SKM-1 treated with dmso at 0.1 percent for 144 hours (cell line): ENCODE data around the gene NPHP4.

Experiments used
- DNase-seq: peaks from one replicate; lab custom pipeline; 2025; ENCODE audit not compliant: unreplicated experiment; lab: John Stamatoyannopoulos, UW

Gene NPHP4

DNA sequence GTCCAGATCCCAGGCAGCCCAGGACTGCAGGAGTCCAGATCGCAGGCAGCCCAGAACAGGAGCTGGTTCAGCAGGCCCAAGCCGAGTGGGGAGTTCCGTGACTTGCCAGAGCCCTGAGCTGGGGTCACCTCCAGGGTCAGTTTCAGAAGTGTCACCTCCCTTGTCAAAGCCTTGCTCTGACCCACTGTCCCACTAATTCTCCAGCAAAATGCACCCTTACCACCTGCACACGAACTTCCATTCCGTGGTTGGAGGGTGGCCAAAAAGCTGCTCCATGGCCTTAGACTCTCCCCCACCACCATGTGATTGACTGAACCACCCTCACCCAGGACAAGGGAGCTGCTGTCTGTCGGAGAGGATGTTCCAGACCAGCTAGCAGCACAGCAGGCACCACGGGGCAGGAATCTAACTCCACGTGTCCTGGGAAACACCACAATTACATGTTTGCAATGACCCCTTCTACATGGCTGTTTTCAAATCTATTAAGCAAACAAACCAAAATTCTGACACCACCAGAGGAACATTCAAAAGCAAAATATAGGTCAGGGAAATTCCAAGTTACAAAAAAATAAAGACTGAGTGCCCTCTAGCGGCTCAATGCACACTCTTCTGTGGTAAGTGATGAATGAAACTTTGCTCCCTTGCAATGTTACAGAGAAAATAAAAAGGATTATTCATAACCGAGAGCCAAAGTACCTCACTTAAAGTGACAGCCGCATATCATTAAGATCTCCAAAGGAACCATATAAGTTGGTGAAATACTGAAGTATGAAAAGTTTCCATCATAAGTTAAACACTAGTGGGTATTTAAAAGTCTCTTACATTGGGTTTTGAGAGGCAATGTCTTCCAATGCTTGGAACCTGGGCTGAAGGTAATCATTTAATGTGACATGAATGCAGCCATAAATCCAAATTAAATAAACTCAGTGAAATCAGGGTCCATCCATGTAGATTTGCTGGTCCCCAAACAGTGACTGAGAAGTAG lies 76.3 kb downstream of the NPHP4 start:
- no peak for DNase-seq

DNA sequence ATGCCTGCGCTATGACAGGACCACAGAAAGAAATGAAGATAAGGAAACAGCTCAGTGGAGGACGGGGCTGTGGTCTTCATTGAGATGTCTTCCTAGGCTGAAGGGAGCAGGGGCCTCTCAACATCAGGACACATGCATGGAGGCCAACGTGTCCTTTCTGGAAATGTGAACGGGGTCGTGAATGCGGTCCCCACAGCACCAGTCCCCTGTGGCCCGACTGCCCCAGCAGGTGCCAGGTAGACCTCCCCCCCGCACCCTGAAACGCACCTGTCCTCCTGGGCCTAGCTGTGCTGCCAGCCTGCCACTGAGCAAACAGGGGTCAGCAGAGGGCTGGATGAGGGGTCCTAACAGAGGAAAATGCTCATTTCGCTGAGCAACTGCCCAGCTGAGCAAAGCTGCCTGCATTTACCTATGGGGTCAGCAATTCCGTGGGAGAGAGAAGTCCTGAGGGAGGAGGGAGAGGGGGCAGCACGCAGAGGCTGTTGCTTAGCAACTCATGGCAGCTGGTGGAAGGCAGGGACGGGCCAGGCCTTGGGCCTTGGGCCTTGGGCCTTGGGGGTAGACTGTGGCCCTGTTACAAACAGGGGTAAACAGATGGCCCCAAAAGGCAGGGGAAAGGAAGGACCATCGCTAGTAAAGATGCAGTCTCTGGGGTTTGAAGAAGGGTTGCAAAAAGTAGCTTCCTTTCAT lies 77.4 kb downstream of the NPHP4 start:
- DNase-seq = no peak

DNA sequence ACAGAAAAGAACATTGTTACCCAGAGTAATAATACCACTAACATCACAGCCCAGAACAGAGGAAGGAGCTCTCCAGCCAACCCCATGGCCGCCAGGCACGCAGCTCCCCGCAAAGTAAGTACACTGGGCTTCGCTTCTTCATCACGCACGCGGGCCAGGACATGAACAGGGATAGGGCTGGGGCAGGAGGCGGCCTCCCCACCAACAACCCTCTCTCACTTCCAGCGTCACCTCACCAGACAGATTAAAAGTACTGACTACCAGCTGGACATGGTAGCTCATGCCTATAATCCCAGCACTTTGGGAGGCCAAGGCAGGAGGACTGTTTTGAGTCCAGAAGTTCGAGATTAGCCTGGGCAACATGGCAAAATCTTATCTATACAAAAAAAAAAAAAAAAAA lies 78.3 kb downstream of the NPHP4 start:
- no peak for DNase-seq

DNA sequence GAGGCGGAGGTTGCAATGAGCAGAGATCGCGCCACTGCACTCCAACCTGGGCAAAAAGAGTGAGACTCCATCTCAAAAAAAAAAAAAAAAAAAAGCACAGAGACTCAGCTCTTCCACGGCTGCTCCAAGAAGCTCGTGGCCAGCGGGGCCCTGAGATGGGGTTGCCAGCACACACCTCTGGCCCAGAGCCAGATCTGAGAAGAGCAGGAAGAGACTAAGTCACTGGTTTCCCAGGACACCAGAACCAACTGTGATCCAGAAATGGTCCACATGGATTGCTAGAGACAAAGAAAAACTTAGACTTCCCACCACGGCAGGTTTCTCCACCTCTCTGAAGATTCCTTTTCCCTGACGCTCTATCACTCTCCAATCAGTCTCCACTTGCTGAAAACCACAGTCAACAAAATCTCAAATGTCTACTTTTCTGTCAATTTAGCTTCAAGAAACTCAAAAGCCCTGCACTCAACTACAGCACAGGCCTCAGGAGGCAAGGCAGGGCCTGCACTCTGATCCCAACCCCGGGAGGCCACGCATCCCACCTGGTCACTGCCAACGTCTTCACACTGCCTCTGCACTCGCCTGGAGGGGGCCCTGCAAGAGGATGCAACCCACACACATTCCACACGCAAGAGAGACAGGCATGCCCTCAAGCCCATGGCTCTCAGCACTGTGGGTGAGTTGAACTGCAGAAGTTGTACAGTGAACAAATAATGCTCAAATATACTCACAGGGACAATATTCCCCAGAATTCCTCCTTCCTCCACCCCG lies 79.0 kb downstream of the NPHP4 start:
- no peak for DNase-seq

DNA sequence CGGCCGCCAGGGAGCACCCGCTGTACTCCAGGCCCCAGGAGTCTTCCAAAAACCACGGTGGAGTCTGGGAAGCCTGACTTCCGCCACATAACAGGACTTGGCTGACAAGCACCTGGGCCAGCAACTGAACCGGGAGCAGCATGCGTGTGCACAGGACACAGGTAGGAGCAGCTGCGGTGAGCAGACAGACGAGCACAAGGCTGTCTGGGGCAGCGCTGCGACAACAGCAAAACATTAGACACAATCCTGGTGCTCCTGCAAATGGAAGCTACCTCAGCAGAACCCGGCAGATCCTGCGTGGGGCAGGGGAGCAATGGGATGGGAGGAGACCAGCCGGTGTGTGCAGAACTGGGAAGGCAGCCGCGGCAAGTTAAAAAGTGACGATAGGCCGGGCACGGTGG lies 80.4 kb downstream of the NPHP4 start:
- DNase-seq = no peak

DNA sequence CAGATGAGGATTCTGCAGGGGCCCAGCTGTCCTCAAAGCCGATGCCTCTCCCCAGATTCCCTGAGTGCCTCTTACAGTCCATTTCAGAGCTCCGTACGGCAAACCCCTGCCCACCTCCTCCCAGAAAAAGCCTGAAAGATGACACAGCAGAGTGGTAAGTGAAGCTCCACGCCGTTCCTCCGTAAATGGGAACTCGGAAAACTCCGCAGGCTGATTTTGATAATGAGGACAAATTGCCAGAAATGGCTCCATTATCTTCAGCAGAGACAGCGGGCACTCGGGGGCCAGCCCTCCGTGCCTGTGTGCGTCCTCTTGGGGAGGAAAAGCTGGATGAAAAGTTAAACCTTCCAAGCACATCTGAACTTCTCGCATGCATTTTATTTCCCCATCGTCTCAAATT lies 81.1 kb downstream of the NPHP4 start:
- DNase-seq = no peak

DNA sequence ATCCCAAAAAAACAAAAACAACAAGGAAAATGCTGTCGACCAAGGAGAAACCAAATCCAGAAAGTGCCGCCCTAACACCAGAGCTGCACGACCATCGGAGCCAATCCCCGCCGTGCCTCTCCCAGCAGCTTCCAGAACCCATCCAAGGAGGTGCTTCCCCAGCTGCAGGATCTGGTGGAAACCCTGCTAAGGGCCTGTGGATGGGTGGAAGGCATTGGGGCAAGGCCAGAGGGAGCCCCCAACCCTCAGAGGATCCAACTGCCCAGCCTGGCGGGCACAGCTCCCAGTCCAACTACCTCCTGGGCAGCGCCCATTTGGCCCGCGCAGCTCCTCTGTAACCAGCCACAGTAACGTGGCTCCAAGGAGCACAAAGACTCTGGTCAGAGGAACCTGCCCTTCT lies 81.6 kb downstream of the NPHP4 start:
- no peak for DNase-seq

DNA sequence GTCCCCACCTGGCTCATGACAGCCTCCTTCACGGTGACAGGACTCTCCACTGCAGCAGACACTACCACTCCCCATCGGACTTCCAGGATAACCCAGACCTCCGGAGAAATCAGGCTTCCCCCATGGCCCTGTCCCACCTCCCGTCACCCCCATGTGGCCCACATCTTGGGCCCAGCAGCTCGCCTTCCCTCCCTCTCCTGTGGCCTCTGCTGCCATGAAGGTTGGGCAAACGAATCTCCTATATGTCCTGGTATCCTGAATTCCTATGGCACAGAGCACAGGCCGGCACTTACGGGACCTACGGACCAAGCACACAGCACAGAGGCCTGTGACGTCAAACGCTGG lies 82.0 kb downstream of the NPHP4 start:
- no peak for DNase-seq

DNA sequence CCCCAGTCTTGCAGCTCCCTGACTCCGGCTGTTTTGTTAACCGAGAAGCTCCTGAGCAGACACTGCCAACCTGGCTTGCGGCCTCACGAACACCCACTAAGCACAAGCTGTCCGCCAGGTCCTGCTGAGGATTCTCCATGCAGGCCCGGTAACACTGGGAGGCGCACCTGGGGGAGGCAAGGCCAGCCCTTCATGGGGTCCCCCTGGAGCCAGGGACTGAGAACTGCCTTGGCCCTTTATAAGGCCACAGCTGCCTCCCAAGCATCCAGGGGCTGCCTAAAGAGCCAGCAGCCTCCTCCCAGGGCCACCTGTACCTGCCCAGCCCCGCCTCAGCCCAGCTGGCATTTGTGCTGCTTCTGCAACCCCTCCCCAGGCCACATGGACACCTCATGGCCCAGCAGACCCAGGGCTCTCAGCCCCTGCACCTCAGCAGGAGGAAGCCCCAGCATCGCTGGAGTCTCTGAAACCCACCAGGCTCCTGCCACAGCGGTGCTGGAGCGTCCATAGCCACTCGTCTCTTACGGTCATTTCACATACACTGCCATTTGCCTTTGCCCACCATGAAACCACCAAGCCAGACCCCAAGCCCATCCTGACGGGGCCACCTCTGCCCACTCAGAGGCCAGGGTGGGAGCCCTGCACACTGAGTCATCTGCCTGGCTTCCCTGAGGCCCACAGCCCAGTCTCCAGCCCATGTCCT lies 82.5 kb downstream of the NPHP4 start:
- DNase-seq = no peak

DNA sequence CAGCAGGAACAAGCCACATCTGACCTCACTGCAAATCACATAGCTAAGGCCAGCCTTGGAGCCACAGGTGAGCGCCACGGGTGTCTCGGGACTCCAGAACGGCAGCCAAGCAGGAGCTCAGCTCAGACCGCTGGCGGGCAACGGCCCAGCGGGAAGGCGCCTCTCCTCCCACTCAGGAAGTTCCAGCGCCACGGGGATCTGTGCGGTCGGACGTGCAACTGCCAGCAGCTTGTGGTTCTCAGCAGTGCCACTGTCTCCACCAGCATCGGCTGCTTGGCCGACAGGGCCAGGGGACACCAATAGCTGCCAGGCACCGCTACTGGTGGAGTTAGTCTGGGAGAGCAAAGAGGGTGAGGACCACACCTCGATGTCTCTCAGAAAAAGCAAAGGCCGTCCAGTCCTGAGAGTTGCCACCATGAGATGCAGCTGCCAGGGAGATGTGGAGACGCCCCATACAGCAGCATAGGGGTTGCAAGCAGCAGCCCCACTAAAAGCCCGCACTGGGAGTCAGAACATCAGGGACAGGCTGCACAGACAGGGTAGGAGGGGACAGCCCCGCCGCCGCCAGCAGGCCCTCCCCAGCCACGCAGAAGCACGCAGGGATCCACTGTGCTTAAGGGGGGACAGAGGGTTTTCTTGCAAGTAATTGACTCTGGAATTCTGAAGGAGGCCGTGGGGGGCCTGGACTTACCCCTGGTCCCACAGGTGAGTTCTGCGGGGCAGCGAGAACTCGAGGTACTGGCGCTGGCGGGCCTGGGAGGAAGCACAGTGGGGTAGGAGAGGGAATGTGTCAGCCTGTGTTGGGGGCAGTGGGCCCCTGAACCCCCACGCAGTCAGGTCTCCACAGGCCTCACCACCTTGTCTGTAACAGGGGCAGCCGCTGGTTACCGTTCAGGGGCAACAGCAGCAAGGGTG lies 83.5 kb downstream of the NPHP4 start:
- no peak for DNase-seq

DNA sequence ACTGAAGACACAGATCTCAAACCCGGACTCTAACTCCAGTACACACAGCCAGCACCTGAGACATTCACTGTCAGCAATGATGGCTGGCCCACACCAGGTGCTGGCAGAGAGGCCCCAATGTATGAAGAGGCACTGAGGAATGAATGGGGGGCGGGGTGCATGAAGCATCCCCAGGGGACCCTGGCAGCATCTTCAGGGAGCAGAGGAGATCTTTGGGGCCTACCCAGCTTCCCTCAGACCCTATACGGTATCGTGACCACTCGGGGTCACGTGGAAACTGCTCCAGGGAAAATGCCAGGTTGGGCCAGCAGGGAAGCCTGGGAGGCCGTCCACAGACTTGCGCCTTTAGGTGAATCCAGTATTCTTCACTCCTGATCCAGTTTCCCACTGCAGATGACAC lies 84.3 kb downstream of the NPHP4 start:
- no peak for DNase-seq

DNA sequence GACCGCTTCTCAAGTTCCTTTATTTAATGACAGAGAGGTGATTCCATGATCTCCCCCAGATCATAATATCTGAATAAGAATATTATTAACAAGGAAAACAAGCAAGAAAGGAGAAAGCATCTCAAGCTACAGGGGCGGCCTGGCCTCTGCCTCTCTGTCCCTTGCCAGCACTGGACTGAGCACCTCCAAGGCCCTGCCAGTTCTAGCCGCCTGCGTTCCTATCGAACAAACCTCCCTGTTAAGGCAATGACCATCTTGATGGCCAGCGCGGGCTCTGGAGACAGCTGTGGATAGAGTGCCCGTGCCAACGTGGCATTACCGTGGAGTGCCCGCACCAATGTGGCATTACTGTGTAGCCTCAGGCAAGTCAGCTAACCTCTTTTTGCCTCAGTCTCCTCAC lies 84.8 kb downstream of the NPHP4 start:
- DNase-seq = no peak

DNA sequence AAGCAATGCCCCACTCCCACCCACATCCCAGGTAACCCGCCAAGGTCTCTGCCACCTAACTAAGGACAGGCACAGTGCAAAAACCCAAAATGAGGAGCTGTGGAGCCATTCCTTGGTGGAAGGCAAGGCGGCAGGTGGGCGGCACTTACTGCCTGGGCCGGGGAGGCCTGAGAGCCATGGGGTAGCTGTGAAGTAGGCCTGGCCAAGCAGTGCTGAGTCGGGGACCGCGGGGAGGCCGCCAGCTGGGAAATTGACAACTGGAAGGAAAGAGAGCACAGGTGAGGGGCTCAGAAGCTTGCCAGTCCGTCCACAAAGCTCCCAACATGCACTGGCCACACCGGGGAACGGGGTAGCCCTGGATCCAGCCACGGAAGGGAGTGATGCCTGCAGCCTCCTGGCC lies 85.3 kb downstream of the NPHP4 start:
- DNase-seq = no peak

DNA sequence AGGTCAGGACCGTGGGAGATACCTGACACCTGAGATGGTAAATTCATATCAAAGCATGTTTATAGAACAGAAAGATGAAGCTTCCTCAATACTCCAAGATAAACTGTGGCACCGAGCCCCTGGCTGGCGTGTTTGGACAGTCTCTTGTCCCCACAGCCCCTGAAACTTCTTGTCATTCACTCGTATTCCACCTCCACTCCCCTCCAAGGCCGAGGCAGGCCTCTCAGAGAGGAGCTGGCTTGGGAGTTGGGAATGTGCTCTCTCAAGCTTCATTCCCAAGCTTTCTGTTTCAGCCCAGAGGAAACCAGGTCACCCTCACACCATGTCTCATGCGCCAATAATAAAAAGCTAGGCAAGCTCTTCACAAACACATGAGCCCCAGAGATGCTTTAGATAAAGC lies 86.1 kb downstream of the NPHP4 start:
- DNase-seq = no peak

DNA sequence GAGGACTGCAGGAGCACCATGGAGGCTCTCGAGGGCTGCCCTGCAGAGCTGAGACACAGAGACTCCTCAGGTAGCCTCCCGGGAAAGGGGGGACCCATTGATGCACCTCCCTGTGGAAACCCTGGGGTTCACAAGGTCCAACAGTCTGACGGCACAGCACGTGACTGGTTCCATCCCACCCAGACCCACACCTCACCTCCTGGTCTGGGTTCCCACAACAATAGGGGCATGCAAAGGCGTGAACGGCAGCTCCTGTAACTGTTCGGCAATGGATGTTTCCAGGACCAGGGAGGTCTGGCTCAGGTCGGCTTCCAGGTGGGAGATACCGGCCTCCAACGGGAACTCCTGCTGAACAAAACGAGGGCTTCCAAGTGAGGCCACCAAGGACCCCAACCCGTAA lies 86.8 kb downstream of the NPHP4 start:
- peak; percentile 4 for DNase-seq

DNA sequence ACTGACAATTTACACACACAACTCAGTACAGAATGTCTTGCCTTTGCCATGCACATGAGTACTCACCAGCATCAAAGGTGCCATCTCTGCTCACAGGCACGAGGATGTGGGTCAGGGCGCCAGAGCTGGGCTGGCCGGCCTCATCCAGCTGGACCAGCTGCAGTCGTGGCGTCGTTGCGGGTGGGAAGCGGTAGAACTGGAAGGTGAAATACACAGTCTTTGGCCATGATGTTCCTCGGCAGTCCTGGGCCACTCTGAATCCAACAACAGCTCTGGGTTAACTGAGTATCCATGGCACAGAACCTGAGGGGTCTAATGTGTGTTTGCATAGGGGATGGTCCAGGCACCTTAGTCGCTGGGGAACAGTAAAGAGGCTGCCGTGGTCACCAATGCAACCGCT lies 87.7 kb downstream of the NPHP4 start:
- DNase-seq = no peak

DNA sequence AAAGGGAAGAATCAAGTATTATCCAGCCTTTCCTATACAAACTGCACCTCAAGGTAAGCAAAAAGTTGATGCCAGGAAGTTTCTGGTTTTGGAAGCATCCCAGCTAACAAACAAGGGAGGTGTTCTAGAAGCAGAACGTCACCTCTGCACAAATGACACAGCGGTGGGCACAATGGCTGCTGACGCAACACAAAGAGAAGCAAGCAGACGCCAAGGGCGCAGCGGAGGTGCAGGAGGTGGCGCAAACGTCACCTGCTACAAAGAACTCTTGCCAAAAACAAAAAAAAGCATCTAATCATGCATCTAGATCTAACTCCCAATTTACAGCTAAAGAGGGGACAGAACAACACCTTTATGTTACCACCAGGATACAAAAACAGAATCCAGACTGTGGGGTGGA lies 88.5 kb downstream of the NPHP4 start:
- no peak for DNase-seq

DNA sequence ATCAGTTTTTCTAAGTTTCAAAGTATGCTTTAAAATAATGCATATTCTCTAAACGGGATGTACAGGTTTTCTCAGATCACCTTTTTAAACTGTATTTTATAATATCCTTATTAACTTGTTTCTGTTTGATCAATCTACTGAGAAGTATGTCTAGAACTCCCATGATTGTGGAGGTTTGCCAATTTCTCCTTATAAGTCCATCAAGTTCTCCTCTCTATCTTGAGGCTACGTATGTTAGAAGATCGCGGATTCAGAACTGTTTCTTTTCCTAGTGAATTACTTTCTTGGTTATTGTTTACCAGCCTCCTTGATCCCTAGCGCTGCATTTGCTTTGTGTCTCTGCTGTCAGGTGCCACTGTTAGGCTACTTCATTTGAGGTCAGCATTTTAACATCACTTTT lies 89.2 kb downstream of the NPHP4 start:
- no peak for DNase-seq

DNA sequence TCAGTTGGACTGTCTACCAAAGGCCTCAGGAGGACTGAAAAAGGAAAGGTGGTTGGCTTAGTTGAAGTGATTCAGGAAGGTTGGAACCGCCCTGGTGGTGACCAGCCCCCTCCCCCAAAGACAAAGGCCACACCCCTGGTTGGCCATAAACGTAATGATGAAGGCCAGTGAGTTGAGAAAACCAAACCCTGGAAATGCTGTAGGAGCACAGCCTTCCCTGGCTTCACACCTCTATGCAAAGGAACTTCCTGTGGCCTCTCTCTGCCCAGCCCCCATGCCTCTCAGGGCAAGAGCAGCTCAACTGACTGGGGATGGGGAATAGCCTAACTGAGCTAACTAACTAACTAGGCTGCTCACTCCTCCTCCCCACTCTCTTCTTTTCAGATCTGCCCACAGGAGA lies 90.4 kb downstream of the NPHP4 start:
- no peak for DNase-seq

DNA sequence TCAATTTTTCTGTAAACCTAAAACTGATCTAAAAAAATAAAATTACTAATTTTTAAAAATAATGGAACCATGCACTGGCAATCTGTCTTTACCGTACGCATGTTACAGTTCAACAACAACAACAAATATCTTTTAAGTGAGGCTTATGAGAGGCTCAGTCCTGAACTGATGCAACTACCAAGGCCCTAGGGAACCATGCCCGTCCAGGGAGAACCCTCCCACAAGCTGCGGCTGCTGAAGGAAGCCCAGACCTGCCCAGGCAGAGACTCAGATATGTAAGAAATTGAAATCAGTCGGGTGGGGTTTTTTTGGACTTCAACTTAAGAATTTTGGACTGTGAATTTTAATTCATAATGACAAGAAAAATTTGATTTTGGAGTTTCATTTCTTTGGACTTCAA lies 91.1 kb downstream of the NPHP4 start:
- DNase-seq = no peak
